ENCODE results near the gene OR6C70.

- no peak for TF ChIP-seq POLR2A (IDR thresholded peaks at IDR 0.05)
- TF ChIP-seq EP300 (IDR thresholded peaks at IDR 0.05) = no peak
These were observed 23.6 kb downstream of the OR6C70 start for GRCh38 chr12:55446326-55446725.

Data from tibial nerve (tissue), 3 donors.